ENCODE data around the gene PCNX2.

GRCh38 chr1:233140974-233141373 lies 154.6 kb downstream of the PCNX2 start:
- TF ChIP-seq, protein P1, sequence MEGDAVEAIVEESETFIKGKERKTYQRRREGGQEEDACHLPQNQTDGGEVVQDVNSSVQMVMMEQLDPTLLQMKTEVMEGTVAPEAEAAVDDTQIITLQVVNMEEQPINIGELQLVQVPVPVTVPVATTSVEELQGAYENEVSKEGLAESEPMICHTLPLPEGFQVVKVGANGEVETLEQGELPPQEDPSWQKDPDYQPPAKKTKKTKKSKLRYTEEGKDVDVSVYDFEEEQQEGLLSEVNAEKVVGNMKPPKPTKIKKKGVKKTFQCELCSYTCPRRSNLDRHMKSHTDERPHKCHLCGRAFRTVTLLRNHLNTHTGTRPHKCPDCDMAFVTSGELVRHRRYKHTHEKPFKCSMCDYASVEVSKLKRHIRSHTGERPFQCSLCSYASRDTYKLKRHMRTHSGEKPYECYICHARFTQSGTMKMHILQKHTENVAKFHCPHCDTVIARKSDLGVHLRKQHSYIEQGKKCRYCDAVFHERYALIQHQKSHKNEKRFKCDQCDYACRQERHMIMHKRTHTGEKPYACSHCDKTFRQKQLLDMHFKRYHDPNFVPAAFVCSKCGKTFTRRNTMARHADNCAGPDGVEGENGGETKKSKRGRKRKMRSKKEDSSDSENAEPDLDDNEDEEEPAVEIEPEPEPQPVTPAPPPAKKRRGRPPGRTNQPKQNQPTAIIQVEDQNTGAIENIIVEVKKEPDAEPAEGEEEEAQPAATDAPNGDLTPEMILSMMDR (conservative IDR thresholded peaks at IDR 0.05), result no peak
- TF ChIP-seq EZH2 (IDR thresholded peaks at IDR 0.05; ENCODE audit: low read depth), result no peak

All from PC-9 (cell line).